Measurements from ENCODE around the gene TFF3.

TFF3 gene

GRCh38 chr21:42346866-42347600, 31.8 kb upstream of the TFF3 start:
- DNase-seq (ENCODE audit: low read depth), result no peak

- no peak for DNase-seq (ENCODE audit: low read depth)
Observed at GRCh38 chr21:42346441-42346840, 31.2 kb upstream of the TFF3 start.

GRCh38 chr21:42344631-42345030, 29.4 kb upstream of the TFF3 start:
- no peak for DNase-seq (ENCODE audit: low read depth)

- DNase-seq (ENCODE audit: low read depth), result no peak
Observed at GRCh38 chr21:42343963-42344510, 28.8 kb upstream of the TFF3 start.

GRCh38 chr21:42343556-42343955, 28.3 kb upstream of the TFF3 start:
- DNase-seq (ENCODE audit: low read depth), result no peak

- DNase-seq (ENCODE audit: low read depth), result no peak
Observed at GRCh38 chr21:42343101-42343500, 27.9 kb upstream of the TFF3 start.

GRCh38 chr21:42341776-42342542, 26.8 kb upstream of the TFF3 start:
- no peak for DNase-seq (ENCODE audit: low read depth)

- DNase-seq (ENCODE audit: low read depth), result no peak
Observed at GRCh38 chr21:42340187-42341050, 25.2 kb upstream of the TFF3 start.

- DNase-seq (ENCODE audit: low read depth), result no peak
Observed at GRCh38 chr21:42338729-42339715, 23.8 kb upstream of the TFF3 start.

GRCh38 chr21:42337830-42338728, 22.9 kb upstream of the TFF3 start:
- peak; percentile 86 for DNase-seq (ENCODE audit: low read depth)

- no peak for DNase-seq (ENCODE audit: low read depth)
Observed at GRCh38 chr21:42337276-42337675, 22.1 kb upstream of the TFF3 start.

- no peak for DNase-seq (ENCODE audit: low read depth)
Observed at GRCh38 chr21:42336054-42336453, 20.8 kb upstream of the TFF3 start.

GRCh38 chr21:42332557-42333317, 17.5 kb upstream of the TFF3 start:
- no peak for DNase-seq (ENCODE audit: low read depth)

- no peak for DNase-seq (ENCODE audit: low read depth)
Observed at GRCh38 chr21:42331660-42332059, 16.5 kb upstream of the TFF3 start.

GRCh38 chr21:42330380-42331371, 15.5 kb upstream of the TFF3 start:
- no peak for DNase-seq (ENCODE audit: low read depth)

- no peak for DNase-seq (ENCODE audit: low read depth)
Observed at GRCh38 chr21:42324896-42325295, 9.7 kb upstream of the TFF3 start.

- no peak for DNase-seq (ENCODE audit: low read depth)
Observed at GRCh38 chr21:42321845-42322244, 6.6 kb upstream of the TFF3 start.

GRCh38 chr21:42321231-42321630, 6.0 kb upstream of the TFF3 start:
- no peak for DNase-seq (ENCODE audit: low read depth)

Data from activated T-cell treated with anti-CD3 and anti-CD28 coated beads for 1 hour (primary cell).